HepG2 (cell line): ENCODE measurements around the gene NKX3-2.

ENCODE experiments used
- MLLT10 ChIP-seq: sonication (generic); formaldehyde crosslinking; IDR thresholded peaks from 2 replicates; pipeline ENCODE4 v1.4.0; 2020; ENCODE audit warnings: missing genetic modification reagents
- POLR2AphosphoS2 ChIP-seq: IDR thresholded peaks from 2 replicates; pipeline ENCODE4 v1.6.1; 2011; ENCODE audit warnings: low read depth, low read length, improper control_type of control experiment
- ZNF138 ChIP-seq: sonication (generic); formaldehyde crosslinking; IDR thresholded peaks from 2 replicates; pipeline ENCODE4 v1.5.0; 2020; ENCODE audit warnings: mild to moderate bottlenecking, low read depth, missing genetic modification reagents

GRCh38 chr4:13546941-13547484 is 2.7 kb upstream of the NKX3-2 start:
- TF ChIP-seq MLLT10 (CRISPR knock-in tag) = no peak
- no peak for TF ChIP-seq POLR2AphosphoS2
- TF ChIP-seq ZNF138 = no peak
